ENCODE data around the gene HSPBP1.

Gene HSPBP1

DNA sequence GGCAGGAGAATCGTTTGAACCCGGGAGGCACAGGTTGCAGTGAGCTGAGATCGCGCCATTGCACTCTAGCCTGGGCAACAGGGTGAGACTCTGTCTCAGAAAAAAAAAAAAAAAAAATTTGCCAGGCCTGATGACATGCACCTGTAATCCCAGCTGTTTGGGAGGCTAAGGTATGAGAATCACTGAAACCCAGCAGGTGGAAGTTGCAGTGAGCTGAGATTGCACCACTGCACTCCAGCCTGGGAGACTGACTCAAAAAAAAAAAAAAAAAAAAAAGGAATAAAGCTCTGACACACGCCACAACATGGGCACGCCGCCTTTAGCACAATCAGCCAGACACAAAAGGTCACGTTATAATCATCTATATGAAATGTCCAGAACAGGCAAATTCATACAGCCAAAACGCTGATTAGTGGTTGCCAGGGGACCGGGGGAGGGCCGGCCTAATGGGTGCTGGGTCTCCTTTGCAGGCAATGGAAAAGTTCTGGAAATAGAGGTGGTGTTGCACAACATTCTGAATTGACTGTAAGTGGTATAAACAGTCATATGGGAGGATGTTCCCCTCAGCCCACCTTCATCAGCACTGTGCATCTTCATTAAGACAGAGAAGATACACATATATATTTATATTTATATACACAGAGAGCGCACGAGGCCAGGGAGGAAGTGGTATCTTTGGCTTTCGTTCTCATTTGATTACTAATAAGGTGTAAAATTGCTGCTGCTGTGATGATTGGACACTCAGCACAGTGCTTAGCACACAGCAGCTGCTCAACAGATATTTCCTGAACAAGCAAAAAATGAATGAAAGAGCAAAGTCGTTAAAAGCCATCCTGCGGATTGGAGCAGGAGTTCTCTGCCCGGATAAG lies 3.8 kb downstream of the HSPBP1 start:
- TF ChIP-seq, protein P1, sequence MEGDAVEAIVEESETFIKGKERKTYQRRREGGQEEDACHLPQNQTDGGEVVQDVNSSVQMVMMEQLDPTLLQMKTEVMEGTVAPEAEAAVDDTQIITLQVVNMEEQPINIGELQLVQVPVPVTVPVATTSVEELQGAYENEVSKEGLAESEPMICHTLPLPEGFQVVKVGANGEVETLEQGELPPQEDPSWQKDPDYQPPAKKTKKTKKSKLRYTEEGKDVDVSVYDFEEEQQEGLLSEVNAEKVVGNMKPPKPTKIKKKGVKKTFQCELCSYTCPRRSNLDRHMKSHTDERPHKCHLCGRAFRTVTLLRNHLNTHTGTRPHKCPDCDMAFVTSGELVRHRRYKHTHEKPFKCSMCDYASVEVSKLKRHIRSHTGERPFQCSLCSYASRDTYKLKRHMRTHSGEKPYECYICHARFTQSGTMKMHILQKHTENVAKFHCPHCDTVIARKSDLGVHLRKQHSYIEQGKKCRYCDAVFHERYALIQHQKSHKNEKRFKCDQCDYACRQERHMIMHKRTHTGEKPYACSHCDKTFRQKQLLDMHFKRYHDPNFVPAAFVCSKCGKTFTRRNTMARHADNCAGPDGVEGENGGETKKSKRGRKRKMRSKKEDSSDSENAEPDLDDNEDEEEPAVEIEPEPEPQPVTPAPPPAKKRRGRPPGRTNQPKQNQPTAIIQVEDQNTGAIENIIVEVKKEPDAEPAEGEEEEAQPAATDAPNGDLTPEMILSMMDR (IDR thresholded peaks at IDR 0.05; ENCODE audit: insufficient read depth, low read depth, low read length, missing control alignments): no peak
- H3K4me3 ChIP-seq (ENCODE audit: low read length): no peak overlapping the region
- DNase-seq (ENCODE audit: low read depth): no peak

DNA sequence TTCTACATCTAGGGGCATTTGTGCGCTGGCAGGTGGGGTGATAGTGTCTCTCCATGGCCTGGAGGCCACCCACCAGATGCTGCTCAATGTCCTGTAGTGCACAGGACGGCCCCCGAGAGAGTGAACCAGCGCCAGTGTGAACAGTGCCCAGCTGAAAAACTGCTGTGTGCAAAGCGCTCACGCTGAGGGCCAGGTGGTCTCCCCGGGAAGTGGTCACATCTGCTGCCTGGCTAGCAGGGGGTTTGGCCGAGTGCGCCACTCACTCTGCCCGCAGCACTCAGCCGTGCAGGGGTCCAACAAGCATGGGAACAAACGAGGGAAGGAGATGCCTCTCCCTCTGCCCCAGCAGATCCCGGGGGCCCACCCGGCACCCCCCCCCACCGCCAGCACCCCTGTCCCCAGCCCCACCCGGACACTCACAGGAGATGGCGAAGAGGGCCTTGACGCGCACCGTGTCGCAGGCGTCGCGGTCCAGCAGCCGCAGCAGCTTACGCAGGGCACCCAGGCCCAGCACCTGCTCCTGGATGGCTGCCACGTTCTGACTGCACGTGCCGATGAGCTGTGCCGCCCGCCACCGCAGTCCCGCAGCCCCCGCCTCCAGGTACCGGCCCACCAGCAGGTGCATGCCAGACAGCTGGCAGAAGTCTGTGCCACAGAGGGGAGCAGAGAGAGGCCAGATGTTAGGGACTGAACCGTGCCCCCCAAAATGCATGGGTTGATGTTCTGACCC lies 5.8 kb downstream of the HSPBP1 start:
- no peak for DNase-seq (ENCODE audit: low read depth)
- TF ChIP-seq, protein P1 (IDR thresholded peaks at IDR 0.05; ENCODE audit: insufficient read depth, low read depth, low read length, missing control alignments): no peak
- no peak overlapping the region for H3K4me3 ChIP-seq (ENCODE audit: low read length)

DNA sequence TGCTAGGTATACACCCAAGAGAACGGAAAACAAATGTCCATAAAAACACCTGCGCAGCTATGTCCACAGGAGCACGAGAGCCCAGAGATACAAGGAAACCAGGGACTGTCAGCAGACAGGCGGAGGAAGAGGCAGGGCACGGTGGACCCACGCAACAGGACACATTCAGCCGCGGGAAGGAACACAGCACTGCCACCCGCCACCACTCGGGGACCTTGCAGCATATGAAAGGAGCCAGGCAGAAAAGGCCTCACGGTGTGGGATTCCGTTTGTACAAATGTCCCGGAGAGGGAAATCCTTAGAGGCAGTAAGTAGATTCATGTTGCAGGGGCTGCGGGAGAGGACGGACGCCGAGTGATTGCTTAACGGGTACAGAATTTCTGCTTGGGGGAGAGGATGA lies 7.8 kb downstream of the HSPBP1 start:
- no peak overlapping the region for H3K4me3 ChIP-seq (ENCODE audit: low read length)
- no peak for DNase-seq (ENCODE audit: low read depth)
- TF ChIP-seq, protein P1 (IDR thresholded peaks at IDR 0.05; ENCODE audit: insufficient read depth, low read depth, low read length, missing control alignments): no peak

DNA sequence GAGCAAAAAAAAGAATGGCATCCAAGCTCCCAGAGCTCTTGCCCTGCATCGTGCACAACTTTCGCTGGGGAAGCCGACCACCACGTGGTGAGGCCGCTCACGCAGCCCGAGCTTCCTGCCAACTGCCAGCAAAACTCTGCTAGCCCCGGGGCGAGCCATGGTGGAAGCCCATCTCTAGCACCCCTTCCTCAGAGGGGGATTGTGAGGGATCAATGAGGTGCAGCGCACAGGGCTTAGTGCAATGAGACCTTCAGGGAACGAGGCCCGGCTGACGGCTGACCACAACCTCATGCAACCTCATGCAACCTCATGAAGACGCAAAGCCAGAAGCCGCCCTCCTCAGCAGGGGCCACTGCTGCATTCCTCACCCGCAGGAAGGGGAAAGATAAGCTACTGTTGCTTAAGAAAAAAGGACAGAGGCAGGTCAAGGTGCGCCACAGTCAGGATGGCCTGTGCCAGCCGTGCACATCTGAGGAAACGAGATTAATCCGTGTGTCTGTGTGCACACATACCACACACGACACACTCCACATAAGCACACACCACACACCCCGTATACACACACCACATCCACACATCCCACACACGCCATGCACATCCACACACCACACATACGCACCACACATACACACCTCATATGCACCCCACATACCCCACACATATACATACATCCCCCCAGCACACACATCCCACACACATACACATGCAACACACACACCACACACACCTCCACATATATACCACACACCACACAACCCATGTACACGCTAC lies 9.6 kb downstream of the HSPBP1 start:
- TF ChIP-seq, protein P1 (IDR thresholded peaks at IDR 0.05; ENCODE audit: insufficient read depth, low read depth, low read length, missing control alignments): no peak
- H3K4me3 ChIP-seq (ENCODE audit: low read length): no peak overlapping the region
- DNase-seq (ENCODE audit: low read depth): no peak

- H3K4me3 ChIP-seq (ENCODE audit: low read length): no peak overlapping the region
- TF ChIP-seq, protein P1 (IDR thresholded peaks at IDR 0.05; ENCODE audit: insufficient read depth, low read depth, low read length, missing control alignments): no peak
- DNase-seq (ENCODE audit: low read depth): no peak
These were observed 10.6 kb downstream of the HSPBP1 start for GRCh38 chr19:55269299-55269698.

- no peak for DNase-seq (ENCODE audit: low read depth)
- H3K4me3 ChIP-seq (ENCODE audit: low read length): no peak overlapping the region
- TF ChIP-seq, protein P1 (IDR thresholded peaks at IDR 0.05; ENCODE audit: insufficient read depth, low read depth, low read length, missing control alignments): no peak
These were observed 13.1 kb downstream of the HSPBP1 start for GRCh38 chr19:55266840-55267239.
